Thyroid gland (tissue), 4 donors: ENCODE results near the gene ADAMTSL1.

Experiments used
- CTCF ChIP-seq, 6 experiments: fragments of 200-600 bp in 3 of 6; fragments of 450-650 bp in 3 of 6; sonication (generic) in 3 of 6; IDR thresholded peaks; one replicate each; pipeline ENCODE4 v1.5.1; 2016 to 2019; ENCODE audit warnings: antibody characterized with exemption in 6 of 6, mild to moderate bottlenecking in 2 of 6, inconsistent platforms in 1 of 6, moderate library complexity in 1 of 6
- POLR2A ChIP-seq, 2 donors: fragments of 450-650 bp; IDR thresholded peaks; one replicate each; pipeline ENCODE4 v1.6.1; 2017; ENCODE audit warnings: antibody characterized with exemption in 2 of 2, mild to moderate bottlenecking in 2 of 2, moderate library complexity in 1 of 2

GRCh38 chr9:18775241-18775640 is 301.3 kb downstream of the ADAMTSL1 start:
- no peak for TF ChIP-seq CTCF (IDR thresholded peaks at IDR 0.05)
- TF ChIP-seq POLR2A (IDR thresholded peaks at IDR 0.05) = no peak
